Fibroblast of villous mesenchyme (primary cell): ENCODE measurements around the gene KREMEN1. TPM values are rescaled to one million over a fixed set of nuclear protein-coding genes. Genes with fewer than 3 reads are reported as not detected.
"Not testable (repeated sequence)": the region's sequence is repeated elsewhere in the genome, so short reads cannot be mapped to it uniquely, and the experiment has no call there.

ENCODE experiments used
- DNase-seq: peaks from one replicate; pipeline ENCODE4 v3.0.0-alpha.2; 2010; ENCODE audit warnings: low read depth
- H3K4me3 ChIP-seq: 2 replicates; pipeline ENCODE4 v1.5.1; 2011; ENCODE audit warnings: low read depth, mild to moderate bottlenecking, low read length
- CTCF ChIP-seq: IDR thresholded peaks from 2 replicates; pipeline ENCODE4 v1.5.1; 2012; ENCODE audit warnings: low read depth, mild to moderate bottlenecking, low read length; ENCODE audit not compliant: insufficient read depth
- total RNA-seq: library from RNA; depleted of rRNA; stranded (reverse); fragments of >200 nt; gene quantifications from 2 replicates; pipeline ENCODE4 v1.2.3, GENCODE V29; 2012

Gene KREMEN1
- total RNA-seq, 1 donor, result 2.6 TPM

GRCh38 chr22:29079218-29079901 is 6.5 kb downstream of the KREMEN1 start:
- DNase-seq, result no peak
- H3K4me3 ChIP-seq, result no peak overlapping the region
- TF ChIP-seq CTCF, result no peak

- DNase-seq, result peak; percentile 54
- no peak for TF ChIP-seq CTCF
- no peak overlapping the region for H3K4me3 ChIP-seq
Measured at GRCh38 chr22:29080106-29080975, 7.5 kb downstream of the KREMEN1 start.

GRCh38 chr22:29081517-29082236 is 8.8 kb downstream of the KREMEN1 start:
- no peak for TF ChIP-seq CTCF
- H3K4me3 ChIP-seq, result no peak overlapping the region
- DNase-seq, result no peak

GRCh38 chr22:29082826-29083545 is 10.2 kb downstream of the KREMEN1 start:
- TF ChIP-seq CTCF, result no peak
- H3K4me3 ChIP-seq, result no peak overlapping the region
- no peak for DNase-seq

GRCh38 chr22:29083576-29083932 is 10.7 kb downstream of the KREMEN1 start:
- not testable (repeated sequence) for H3K4me3 ChIP-seq, DNase-seq

- no peak for TF ChIP-seq CTCF
- no peak overlapping the region for H3K4me3 ChIP-seq
- DNase-seq, result peak; percentile 80
Measured at GRCh38 chr22:29083933-29084591, 11.2 kb downstream of the KREMEN1 start.
